ENCODE results near the gene FLAD1. TPM values are rescaled to one million over a fixed set of nuclear protein-coding genes. Genes with fewer than 3 reads are reported as not detected.
A peak's percentile ranks its signal among the peaks of the same experiment; 100 is the strongest.

FLAD1 gene
- total RNA-seq, 1 experiment from 2014 or later = 75.1 TPM

- CTCF ChIA-PET = interaction anchor here (1.2 to 2.6 kb wide), 5 partner anchors 14 to 42 kb away, joined by 3 to 15 read pairs (median 9); partner anchors contain the start of genes FLAD1, PBXIP1 and PYGO2
- no peak for TF ChIP-seq CTCF (IDR thresholded peaks at IDR 0.05; ENCODE audit: unreplicated experiment)
- intact Hi-C loops (cut with micrococcal nuclease; ENCODE audit: unreplicated experiment) = no loop called here
- no peaks in the 10 kb centered on the region for H3K9me3 Mint-ChIP-seq (ENCODE audit: low read depth, unreplicated experiment)
- no TSS peak for BruUV-seq (replicated peaks)
- DNase-seq = no peak
- H3K36me3 Mint-ChIP-seq (ENCODE audit: insufficient read depth, unreplicated experiment) = peaks cover 64% of the 10 kb centered on the region
- peaks cover 35% of the 10 kb centered on the region for H3K4me1 Mint-ChIP-seq (ENCODE audit: low read depth, unreplicated experiment)
- H3K27me3 Mint-ChIP-seq (ENCODE audit: unreplicated experiment) = no peaks in the 10 kb centered on the region
- H3K27ac Mint-ChIP-seq (ENCODE audit: unreplicated experiment) = no peak overlapping the region
- H3K4me3 Mint-ChIP-seq (ENCODE audit: low read depth, unreplicated experiment) = no peak overlapping the region
Observed at GRCh38 chr1:154998201-154998780, 15.1 kb downstream of the FLAD1 start.

GRCh38 chr1:154998818-154999570 is 15.8 kb downstream of the FLAD1 start:
- TF ChIP-seq CTCF (IDR thresholded peaks at IDR 0.05; ENCODE audit: unreplicated experiment) = peak; percentile 96
- no TSS peak for BruUV-seq (replicated peaks)
- CTCF ChIA-PET = interaction anchor here (1.2 to 2.6 kb wide), 6 partner anchors 15 to 43 kb away, joined by 3 to 15 read pairs (median 8); partner anchors contain the start of genes FLAD1, PBXIP1 and PYGO2
- peak; percentile 72 for DNase-seq
- intact Hi-C loops (cut with micrococcal nuclease; ENCODE audit: unreplicated experiment) = no loop called here
- no peaks in the 10 kb centered on the region for H3K27me3 Mint-ChIP-seq (ENCODE audit: unreplicated experiment)
- H3K27ac Mint-ChIP-seq (ENCODE audit: unreplicated experiment) = peak overlapping the region; percentile 64
- H3K9me3 Mint-ChIP-seq (ENCODE audit: low read depth, unreplicated experiment) = no peaks in the 10 kb centered on the region
- H3K36me3 Mint-ChIP-seq (ENCODE audit: insufficient read depth, unreplicated experiment) = peaks cover 65% of the 10 kb centered on the region
- H3K4me3 Mint-ChIP-seq (ENCODE audit: low read depth, unreplicated experiment) = peak overlapping the region; percentile 94
- peaks cover 35% of the 10 kb centered on the region for H3K4me1 Mint-ChIP-seq (ENCODE audit: low read depth, unreplicated experiment)

- intact Hi-C loops (cut with micrococcal nuclease; ENCODE audit: unreplicated experiment) = loop anchor here (10.0 kb wide), 1 partner anchor 55 kb away; the partner anchor contains the start of gene ADAM15
- Mint-ChIP-seq H3K4me3 (ENCODE audit: low read depth, unreplicated experiment) (peak overlapping the region; percentile 94), H3K9me3 (ENCODE audit: low read depth, unreplicated experiment) (no peaks in the 10 kb centered on the region), H3K4me1 (ENCODE audit: low read depth, unreplicated experiment) (peaks cover 43% of the 10 kb centered on the region), H3K27me3 (ENCODE audit: unreplicated experiment) (no peaks in the 10 kb centered on the region), H3K36me3 (ENCODE audit: insufficient read depth, unreplicated experiment) (peaks cover 66% of the 10 kb centered on the region), H3K27ac (ENCODE audit: unreplicated experiment) (peak overlapping the region; percentile 93)
- no TSS peak for BruUV-seq (replicated peaks)
- CTCF ChIA-PET = interaction anchor here (0.6 to 2.6 kb wide), 9 partner anchors 12 to 1888 kb away, joined by 3 to 15 read pairs (median 7); partner anchors contain the start of genes FLAD1, PBXIP1 and PYGO2
- no peak for TF ChIP-seq CTCF (IDR thresholded peaks at IDR 0.05; ENCODE audit: unreplicated experiment)
- peak; percentile 59 for DNase-seq
Observed at GRCh38 chr1:154999571-155000410, 16.6 kb downstream of the FLAD1 start.

GRCh38 chr1:155000411-155000725 is 17.2 kb downstream of the FLAD1 start:
- H3K9me3 Mint-ChIP-seq (ENCODE audit: low read depth, unreplicated experiment) = no peaks in the 10 kb centered on the region
- no peaks in the 10 kb centered on the region for H3K27me3 Mint-ChIP-seq (ENCODE audit: unreplicated experiment)
- DNase-seq = no peak
- peaks cover 66% of the 10 kb centered on the region for H3K36me3 Mint-ChIP-seq (ENCODE audit: insufficient read depth, unreplicated experiment)
- intact Hi-C loops (cut with micrococcal nuclease; ENCODE audit: unreplicated experiment) = loop anchor here (10.0 kb wide), 1 partner anchor 54 kb away; the partner anchor contains the start of gene ADAM15
- peaks cover 46% of the 10 kb centered on the region for H3K4me1 Mint-ChIP-seq (ENCODE audit: low read depth, unreplicated experiment)
- H3K27ac Mint-ChIP-seq (ENCODE audit: unreplicated experiment) = peak overlapping the region; percentile 93
- CTCF ChIA-PET = interaction anchor here (0.9 to 2.6 kb wide), 6 partner anchors 12 to 39 kb away, joined by 4 to 15 read pairs (median 8); partner anchors contain the start of genes FLAD1 and PYGO2
- peak overlapping the region; percentile 94 for H3K4me3 Mint-ChIP-seq (ENCODE audit: low read depth, unreplicated experiment)
- BruUV-seq (replicated peaks) = no TSS peak
- TF ChIP-seq CTCF (IDR thresholded peaks at IDR 0.05; ENCODE audit: unreplicated experiment) = no peak
